ENCODE measurements around the gene EML1. TPM values are rescaled to one million over a fixed set of nuclear protein-coding genes. Genes with fewer than 3 reads are reported as not detected.

Gene EML1
- polyA plus RNA-seq, 1 donor from 2014 or later = 21.7 TPM

DNA sequence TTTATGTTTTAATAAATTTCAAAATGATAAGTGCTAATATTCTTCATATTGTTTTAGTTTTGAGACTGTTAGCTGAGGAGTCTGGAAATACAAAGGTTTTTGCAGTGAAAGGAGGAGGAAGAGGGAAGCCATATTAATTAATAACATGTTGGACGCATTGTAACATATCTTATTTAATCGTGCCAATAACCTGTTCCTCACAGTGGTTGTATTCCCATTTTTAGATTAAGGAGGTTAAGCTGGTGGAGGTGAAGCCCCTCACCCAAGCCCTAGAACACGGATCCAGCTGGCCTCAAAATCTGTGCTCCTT, 92.4 kb downstream of the EML1 start:
- Histone ChIP-seq H3K27me3 (ENCODE audit: insufficient read depth, low read depth, low read length) (no peaks in the 10 kb centered on the region), H3K9ac (ENCODE audit: low read length) (no peak overlapping the region), H3K9me2 (ENCODE audit: insufficient read depth, low read length) (no peaks in the 10 kb centered on the region), H3K4me2 (ENCODE audit: low read length) (no peak overlapping the region), H4K20me1 (ENCODE audit: insufficient read depth) (no peaks in the 10 kb centered on the region), H3K27ac (ENCODE audit: low read length) (no peak overlapping the region), H3K79me2 (replicated peaks; ENCODE audit: insufficient read depth, low read length) (no peaks in the 10 kb centered on the region), H3K36me3 (ENCODE audit: insufficient read depth, low read length) (no peaks in the 10 kb centered on the region), H3K9me3 (ENCODE audit: low read length) (no peaks in the 10 kb centered on the region), H3K4me3 (ENCODE audit: low read length) (no peak overlapping the region), H3F3A (ENCODE audit: insufficient read depth, low read length, poor library complexity, severe bottlenecking) (no peaks in the 10 kb centered on the region), H2AFZ (ENCODE audit: low read depth, low read length) (no peak overlapping the region)
- TF ChIP-seq, protein P1, sequence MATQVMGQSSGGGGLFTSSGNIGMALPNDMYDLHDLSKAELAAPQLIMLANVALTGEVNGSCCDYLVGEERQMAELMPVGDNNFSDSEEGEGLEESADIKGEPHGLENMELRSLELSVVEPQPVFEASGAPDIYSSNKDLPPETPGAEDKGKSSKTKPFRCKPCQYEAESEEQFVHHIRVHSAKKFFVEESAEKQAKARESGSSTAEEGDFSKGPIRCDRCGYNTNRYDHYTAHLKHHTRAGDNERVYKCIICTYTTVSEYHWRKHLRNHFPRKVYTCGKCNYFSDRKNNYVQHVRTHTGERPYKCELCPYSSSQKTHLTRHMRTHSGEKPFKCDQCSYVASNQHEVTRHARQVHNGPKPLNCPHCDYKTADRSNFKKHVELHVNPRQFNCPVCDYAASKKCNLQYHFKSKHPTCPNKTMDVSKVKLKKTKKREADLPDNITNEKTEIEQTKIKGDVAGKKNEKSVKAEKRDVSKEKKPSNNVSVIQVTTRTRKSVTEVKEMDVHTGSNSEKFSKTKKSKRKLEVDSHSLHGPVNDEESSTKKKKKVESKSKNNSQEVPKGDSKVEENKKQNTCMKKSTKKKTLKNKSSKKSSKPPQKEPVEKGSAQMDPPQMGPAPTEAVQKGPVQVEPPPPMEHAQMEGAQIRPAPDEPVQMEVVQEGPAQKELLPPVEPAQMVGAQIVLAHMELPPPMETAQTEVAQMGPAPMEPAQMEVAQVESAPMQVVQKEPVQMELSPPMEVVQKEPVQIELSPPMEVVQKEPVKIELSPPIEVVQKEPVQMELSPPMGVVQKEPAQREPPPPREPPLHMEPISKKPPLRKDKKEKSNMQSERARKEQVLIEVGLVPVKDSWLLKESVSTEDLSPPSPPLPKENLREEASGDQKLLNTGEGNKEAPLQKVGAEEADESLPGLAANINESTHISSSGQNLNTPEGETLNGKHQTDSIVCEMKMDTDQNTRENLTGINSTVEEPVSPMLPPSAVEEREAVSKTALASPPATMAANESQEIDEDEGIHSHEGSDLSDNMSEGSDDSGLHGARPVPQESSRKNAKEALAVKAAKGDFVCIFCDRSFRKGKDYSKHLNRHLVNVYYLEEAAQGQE (IDR thresholded peaks at IDR 0.05; ENCODE audit: borderline replicate concordance) = no peak
- TF ChIP-seq RAD21 (conservative IDR thresholded peaks at IDR 0.05) (no peak), SMC3 (conservative IDR thresholded peaks at IDR 0.05; ENCODE audit: poor library complexity) (peak; percentile 10)
- TF ChIP-seq, protein P2, sequence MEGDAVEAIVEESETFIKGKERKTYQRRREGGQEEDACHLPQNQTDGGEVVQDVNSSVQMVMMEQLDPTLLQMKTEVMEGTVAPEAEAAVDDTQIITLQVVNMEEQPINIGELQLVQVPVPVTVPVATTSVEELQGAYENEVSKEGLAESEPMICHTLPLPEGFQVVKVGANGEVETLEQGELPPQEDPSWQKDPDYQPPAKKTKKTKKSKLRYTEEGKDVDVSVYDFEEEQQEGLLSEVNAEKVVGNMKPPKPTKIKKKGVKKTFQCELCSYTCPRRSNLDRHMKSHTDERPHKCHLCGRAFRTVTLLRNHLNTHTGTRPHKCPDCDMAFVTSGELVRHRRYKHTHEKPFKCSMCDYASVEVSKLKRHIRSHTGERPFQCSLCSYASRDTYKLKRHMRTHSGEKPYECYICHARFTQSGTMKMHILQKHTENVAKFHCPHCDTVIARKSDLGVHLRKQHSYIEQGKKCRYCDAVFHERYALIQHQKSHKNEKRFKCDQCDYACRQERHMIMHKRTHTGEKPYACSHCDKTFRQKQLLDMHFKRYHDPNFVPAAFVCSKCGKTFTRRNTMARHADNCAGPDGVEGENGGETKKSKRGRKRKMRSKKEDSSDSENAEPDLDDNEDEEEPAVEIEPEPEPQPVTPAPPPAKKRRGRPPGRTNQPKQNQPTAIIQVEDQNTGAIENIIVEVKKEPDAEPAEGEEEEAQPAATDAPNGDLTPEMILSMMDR (IDR thresholded peaks at IDR 0.05; ENCODE audit: poor library complexity, severe bottlenecking) = no peak

DNA sequence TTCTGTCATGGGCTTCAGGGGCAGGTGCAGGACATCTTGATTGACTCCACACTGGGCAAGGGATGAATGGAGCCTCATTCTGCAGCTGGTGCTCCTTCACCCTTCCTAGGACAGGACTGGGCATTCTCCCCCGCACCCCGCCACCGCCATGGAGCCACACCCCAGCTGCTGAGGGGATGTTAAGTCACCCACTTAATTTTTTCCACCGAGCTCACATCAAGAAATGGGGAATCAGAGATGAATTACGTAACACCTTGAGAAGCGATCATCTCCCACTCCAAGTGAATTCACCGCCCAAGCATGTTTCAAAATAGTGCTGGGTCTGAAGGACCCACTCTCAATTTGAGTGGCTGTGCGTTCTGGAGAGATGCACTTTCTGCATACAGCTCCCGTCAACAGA, 94.2 kb downstream of the EML1 start:
- Histone ChIP-seq H3K27me3 (ENCODE audit: insufficient read depth, low read depth, low read length) (no peaks in the 10 kb centered on the region), H3F3A (ENCODE audit: insufficient read depth, low read length, poor library complexity, severe bottlenecking) (no peaks in the 10 kb centered on the region), H3K79me2 (replicated peaks; ENCODE audit: insufficient read depth, low read length) (no peaks in the 10 kb centered on the region), H4K20me1 (ENCODE audit: insufficient read depth) (no peaks in the 10 kb centered on the region), H3K4me3 (ENCODE audit: low read length) (no peak overlapping the region), H3K36me3 (ENCODE audit: insufficient read depth, low read length) (no peaks in the 10 kb centered on the region), H2AFZ (ENCODE audit: low read depth, low read length) (no peak overlapping the region), H3K27ac (ENCODE audit: low read length) (no peak overlapping the region), H3K9me3 (ENCODE audit: low read length) (no peaks in the 10 kb centered on the region), H3K9me2 (ENCODE audit: insufficient read depth, low read length) (no peaks in the 10 kb centered on the region), H3K4me2 (ENCODE audit: low read length) (no peak overlapping the region), H3K9ac (ENCODE audit: low read length) (no peak overlapping the region)
- no peak for TF ChIP-seq EP300 (conservative IDR thresholded peaks at IDR 0.05; ENCODE audit: poor library complexity, severe bottlenecking)
- no peak for TF ChIP-seq RAD21 (conservative IDR thresholded peaks at IDR 0.05)
- no peak for TF ChIP-seq SMC3 (conservative IDR thresholded peaks at IDR 0.05; ENCODE audit: poor library complexity)
- TF ChIP-seq, protein P1 (IDR thresholded peaks at IDR 0.05; ENCODE audit: borderline replicate concordance) = no peak
- no peak for TF ChIP-seq MXI1 (conservative IDR thresholded peaks at IDR 0.05; ENCODE audit: poor library complexity, severe bottlenecking)
- no peak for TF ChIP-seq EZH2 (IDR thresholded peaks at IDR 0.05; ENCODE audit: borderline replicate concordance, insufficient read depth, low read length, poor library complexity, severe bottlenecking)
- TF ChIP-seq TAF1 (IDR thresholded peaks at IDR 0.05; ENCODE audit: low read depth) = no peak
- TF ChIP-seq, protein P2 (IDR thresholded peaks at IDR 0.05; ENCODE audit: poor library complexity, severe bottlenecking) = no peak
- TF ChIP-seq POLR2AphosphoS5 (IDR thresholded peaks at IDR 0.05) = no peak

Data from neural cell (in vitro differentiated cells).